HL-60 (cell line): Measurements from ENCODE around the gene JPH4.

ENCODE experiments used
- POLR2AphosphoS5 ChIP-seq: IDR thresholded peaks from 2 replicates; pipeline ENCODE4 v1.6.1; 2012; ENCODE audit warnings: low read depth
- TF ChIP-seq, protein P1 (sequence below): IDR thresholded peaks from one replicate; pipeline ENCODE4 v1.5.1; 2011; ENCODE audit warnings: low read length, control low read depth, inconsistent platforms; ENCODE audit not compliant: insufficient read depth

DNA sequence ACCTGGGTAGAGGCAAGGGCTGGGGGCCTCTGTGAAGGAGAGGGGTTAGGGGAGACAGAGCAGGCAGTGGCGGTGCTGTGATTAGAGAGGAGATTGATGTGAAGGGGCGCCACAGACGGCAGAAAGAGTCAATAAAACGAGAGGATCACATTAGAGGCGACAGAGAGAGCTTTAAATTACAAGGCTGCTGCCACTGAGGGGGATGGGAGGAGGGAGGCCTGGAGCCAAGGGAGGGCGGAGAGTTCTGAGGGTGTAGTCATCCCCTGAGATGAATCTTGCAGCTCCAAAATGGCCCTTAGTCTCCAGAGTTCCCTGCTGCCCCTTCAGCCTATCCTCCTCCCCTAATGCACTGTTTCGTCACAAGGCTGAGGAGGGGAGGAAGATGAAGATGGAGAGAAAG lies 39.8 kb downstream of the JPH4 start:
- TF ChIP-seq, protein P1, sequence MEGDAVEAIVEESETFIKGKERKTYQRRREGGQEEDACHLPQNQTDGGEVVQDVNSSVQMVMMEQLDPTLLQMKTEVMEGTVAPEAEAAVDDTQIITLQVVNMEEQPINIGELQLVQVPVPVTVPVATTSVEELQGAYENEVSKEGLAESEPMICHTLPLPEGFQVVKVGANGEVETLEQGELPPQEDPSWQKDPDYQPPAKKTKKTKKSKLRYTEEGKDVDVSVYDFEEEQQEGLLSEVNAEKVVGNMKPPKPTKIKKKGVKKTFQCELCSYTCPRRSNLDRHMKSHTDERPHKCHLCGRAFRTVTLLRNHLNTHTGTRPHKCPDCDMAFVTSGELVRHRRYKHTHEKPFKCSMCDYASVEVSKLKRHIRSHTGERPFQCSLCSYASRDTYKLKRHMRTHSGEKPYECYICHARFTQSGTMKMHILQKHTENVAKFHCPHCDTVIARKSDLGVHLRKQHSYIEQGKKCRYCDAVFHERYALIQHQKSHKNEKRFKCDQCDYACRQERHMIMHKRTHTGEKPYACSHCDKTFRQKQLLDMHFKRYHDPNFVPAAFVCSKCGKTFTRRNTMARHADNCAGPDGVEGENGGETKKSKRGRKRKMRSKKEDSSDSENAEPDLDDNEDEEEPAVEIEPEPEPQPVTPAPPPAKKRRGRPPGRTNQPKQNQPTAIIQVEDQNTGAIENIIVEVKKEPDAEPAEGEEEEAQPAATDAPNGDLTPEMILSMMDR, result no peak
- no peak for TF ChIP-seq POLR2AphosphoS5
